HepG2 (cell line): Measurements from ENCODE around the gene BASP1. TPM values are rescaled to one million over a fixed set of nuclear protein-coding genes. Genes with fewer than 3 reads are reported as not detected.

ENCODE experiments used
- ATAC-seq: fragments of 200-7000 bp; cut with Tn5 transposase; 3 replicates; pipeline ENCODE4 v1.9.1; 2020; ENCODE audit warnings: mild to moderate bottlenecking, moderate library complexity
- BruUV-seq: library from RNA; stranded (reverse); fragments of 400-500 nt; replicated peaks from 2 replicates; lab custom pipeline; 2021; lab: Mats Ljungman, UMichigan
- CTCF ChIA-PET: fragments of 300-600 bp; formaldehyde crosslinking; extraction: SDS; loops from one replicate; lab custom pipeline; 2021; ENCODE audit warnings: low total read pairs, inconsistent platforms, low intra/inter-chr PET ratio; lab: Yijun Ruan, JAX
- POLR2A ChIA-PET: fragments of 350-600 bp; sonication (Branson Sonifier 250); formaldehyde crosslinking; loops from one replicate; lab custom pipeline; 2020; ENCODE audit warnings: antibody characterized with exemption, inconsistent platforms; lab: Yijun Ruan, JAX
- DNase-seq: peaks from one replicate; pipeline ENCODE4 v3.0.0-alpha.2; 2015; ENCODE audit warnings: low spot score
- FAIRE-seq: peaks from 3 replicates; lab custom pipeline; 2011; peaks lifted over from hg19 to GRCh38; lab: Jason Lieb, UNC
- H2AFZ ChIP-seq: one replicate; pipeline ENCODE4 v1.6.1; 2011; ENCODE audit warnings: low read length, inconsistent platforms
- H3K27ac ChIP-seq: fragments of 300-600 bp; 3 replicates; pipeline ENCODE4 v1.8.0; 2011; ENCODE audit warnings: mixed run types, mild to moderate bottlenecking, mixed read lengths, low read length, inconsistent platforms; ENCODE audit not compliant: insufficient read depth; ENCODE audit errors: extremely low read length
- H3K27me3 ChIP-seq, 2 experiments: fragments of 200-600 bp in 1 of 2; 2 replicates in 1 of 2; 3 replicates in 1 of 2; pipeline versions ENCODE4 v1.6.0 to v1.8.0; 2011; ENCODE audit warnings: low read length in 2 of 2, mild to moderate bottlenecking in 2 of 2, moderate library complexity in 2 of 2, inconsistent platforms in 1 of 2; ENCODE audit not compliant: insufficient read depth in 2 of 2, control insufficient read depth in 1 of 2
- H3K36me3 ChIP-seq, 2 experiments: fragments of 200-600 bp in 1 of 2; replicated peaks in 1 of 2; 2 replicates in 1 of 2; 3 replicates in 1 of 2; pipeline versions ENCODE4 v1.5.1 to v1.8.0; 2011; ENCODE audit warnings: low read length in 2 of 2, inconsistent platforms in 1 of 2; ENCODE audit not compliant: insufficient read depth in 2 of 2, control insufficient read depth in 1 of 2
- H3K4me1 ChIP-seq: 2 replicates; pipeline ENCODE4 v1.5.1; 2012; ENCODE audit warnings: low read length, inconsistent platforms; ENCODE audit not compliant: insufficient read depth
- H3K4me2 ChIP-seq: 2 replicates; pipeline ENCODE4 v1.6.0; 2011; ENCODE audit warnings: low read depth, low read length, inconsistent platforms
- H3K4me3 ChIP-seq, 3 experiments: fragments of 200-600 bp in 1 of 3; sonication (generic), shearing (Covaris generic) in 1 of 3; replicated peaks in 1 of 3; 2 replicates each; pipeline ENCODE4 v1.5.1; 2011 to 2016; ENCODE audit warnings: low read length in 3 of 3, inconsistent platforms in 2 of 3, low read depth in 2 of 3, mild to moderate bottlenecking in 2 of 3, control low read depth in 1 of 3, mixed read lengths in 1 of 3; ENCODE audit not compliant: insufficient read depth in 1 of 3
- H3K79me2 ChIP-seq: one replicate; pipeline ENCODE4 v1.6.1; 2011; ENCODE audit warnings: low read length, inconsistent platforms; ENCODE audit not compliant: insufficient read depth
- H3K9ac ChIP-seq: 2 replicates; pipeline ENCODE4 v1.6.0; 2011; ENCODE audit warnings: mild to moderate bottlenecking, low read depth, low read length, inconsistent platforms; ENCODE audit not compliant: insufficient read depth
- H3K9me3 ChIP-seq: 2 replicates; pipeline ENCODE4 v1.5.1; 2012; ENCODE audit warnings: mild to moderate bottlenecking, low read length
- H4K20me1 ChIP-seq: 2 replicates; pipeline ENCODE4 v1.6.0; 2011; ENCODE audit warnings: inconsistent platforms, mild to moderate bottlenecking, low read length, moderate library complexity; ENCODE audit not compliant: insufficient read depth
- ASH2L ChIP-seq: fragments of 300-600, 200-600 bp; sonication (generic); IDR thresholded peaks from 2 replicates; pipeline ENCODE4 v1.7.0; 2017; ENCODE audit warnings: low read depth, mild to moderate bottlenecking, moderate library complexity, mixed read lengths, low read length; ENCODE audit not compliant: insufficient read length
- CC2D1A ChIP-seq: sonication (generic); formaldehyde crosslinking; IDR thresholded peaks from 2 replicates; pipeline ENCODE4 v1.8.1; 2023; ENCODE audit warnings: mild to moderate bottlenecking, missing genetic modification reagents
- ETS1 ChIP-seq: sonication (generic); formaldehyde crosslinking; IDR thresholded peaks from 2 replicates; pipeline ENCODE4 v1.4.0; 2020; ENCODE audit warnings: missing genetic modification reagents
- PRMT3 ChIP-seq: sonication (generic); formaldehyde crosslinking; IDR thresholded peaks from 2 replicates; pipeline ENCODE4 v1.8.1; 2022; ENCODE audit warnings: low read depth, mild to moderate bottlenecking, moderate library complexity, missing genetic modification reagents, borderline replicate concordance
- SNAPC4 ChIP-seq: sonication (generic); formaldehyde crosslinking; IDR thresholded peaks from 2 replicates; pipeline ENCODE4 v1.4.0; 2020; ENCODE audit warnings: mild to moderate bottlenecking, missing genetic modification reagents
- TFE3 ChIP-seq: IDR thresholded peaks from 2 replicates; pipeline ENCODE4 v1.6.1; 2016
- ZFY ChIP-seq: sonication (generic); formaldehyde crosslinking; IDR thresholded peaks from 2 replicates; pipeline ENCODE4 v1.4.0; 2020; ENCODE audit warnings: missing genetic modification reagents
- ZNF460 ChIP-seq: sonication (generic); formaldehyde crosslinking; IDR thresholded peaks from 2 replicates; pipeline ENCODE4 v1.5.1; 2020; ENCODE audit warnings: missing genetic modification reagents, mild to moderate bottlenecking, borderline replicate concordance
- ZNF564 ChIP-seq: sonication (generic); formaldehyde crosslinking; IDR thresholded peaks from 2 replicates; pipeline ENCODE4 v1.8.1; 2023; ENCODE audit warnings: mild to moderate bottlenecking, missing genetic modification reagents
- ZNF609 ChIP-seq: sonication (generic); formaldehyde crosslinking; IDR thresholded peaks from 2 replicates; pipeline ENCODE4 v1.4.0; 2020; ENCODE audit warnings: mild to moderate bottlenecking, missing genetic modification reagents, borderline replicate concordance
- ZNF747 ChIP-seq: sonication (generic); formaldehyde crosslinking; IDR thresholded peaks from 2 replicates; pipeline ENCODE4 v1.8.1; 2023; ENCODE audit warnings: missing genetic modification reagents, mild to moderate bottlenecking, borderline replicate concordance
- WGBS: methylation state at CpG from one replicate; pipeline ENCODE4 v1.1.6; 2017; ENCODE audit warnings: low lambda C conversion rate; 5-methylcytosine and 5-hydroxymethylcytosine counted together
- in situ Hi-C: cut with HindIII; loops from 2 replicates; pipeline ENCODE4 v1.10.0; 2017; ENCODE audit warnings: low pct_unique_long_range_greater_than_20kb; ENCODE audit not compliant: extremely low pct_ligation_motif_present
- intact Hi-C: fragments of 100-400 bp; cut with micrococcal nuclease; formaldehyde crosslinking; loops from one replicate; pipeline ENCODE4 v1.10.0; 2022; ENCODE audit not compliant: unreplicated experiment
- polyA plus RNA-seq, 8 experiments: library from polyadenylated mRNA; depleted of rRNA in 3 of 8; stranded (reverse) in 7 of 8; unstranded in 1 of 8; fragments of >200 nt; fragmentation: Illumina TruSeq in 4 of 8; extraction: Trizol in 4 of 8; gene quantifications; 2 replicates each; pipeline versions ENCODE4 v1.2.1 to v1.2.3, GENCODE V29; 2011 to 2016; ENCODE audit warnings: low read depth in 4 of 8, missing spikeins in 1 of 8, mixed read lengths in 1 of 8; ENCODE audit not compliant: insufficient read depth in 1 of 8
- total RNA-seq, 5 experiments: library from RNA; depleted of rRNA; stranded (reverse); fragments of >200 nt; fragmentation: Illumina TruSeq; extraction: Trizol; gene quantifications; 2 replicates each; pipeline ENCODE4 v1.2.3, GENCODE V29; 2016; ENCODE audit warnings: low read depth in 1 of 5

BASP1 gene
- total and polyA plus RNA-seq, 2 of the 13 experiments (the other 11 are each of a cell fraction or from before 2014, with no cell fraction given) = 0.04 TPM; not detected in 1

GRCh38 chr5:17172791-17173190 lies 44.6 kb upstream of the BASP1 start:
- no TSS peak for BruUV-seq
- Histone ChIP-seq H3K4me2 (no peak overlapping the region), H4K20me1 (no peaks in the 10 kb centered on the region), H3K4me3 (no peak overlapping the region), H3K9ac (no peak overlapping the region), H3K9me3 (no peaks in the 10 kb centered on the region), H2AFZ (no peak overlapping the region), H3K4me1 (peaks cover 22% of the 10 kb centered on the region), H3K36me3 (no peaks in the 10 kb centered on the region), H3K27ac (no peak overlapping the region), H3K27me3 (no peaks in the 10 kb centered on the region), H3K79me2 (no peaks in the 10 kb centered on the region)
- ChIA-PET POLR2A (no interaction called here), CTCF (no interaction called here)
- no peak for ATAC-seq
- no peak for DNase-seq
- in situ Hi-C loops = no loop called here
- no peak for FAIRE-seq
- intact Hi-C loops = no loop called here
- WGBS = 58% methylated on average over 3 of the region's 3 CpGs
- TF ChIP-seq ZNF747 = no peak
- TF ChIP-seq ETS1 (CRISPR knock-in tag) = no peak
- no peak for TF ChIP-seq SNAPC4 (CRISPR knock-in tag)
- no peak for TF ChIP-seq TFE3 (CRISPR knock-in tag)
- no peak for TF ChIP-seq ZNF609 (CRISPR knock-in tag)
- no peak for TF ChIP-seq ASH2L
- no peak for TF ChIP-seq CC2D1A (CRISPR knock-in tag)
- no peak for TF ChIP-seq ZNF460 (CRISPR knock-in tag)
- no peak for TF ChIP-seq ZFY (CRISPR knock-in tag)
- TF ChIP-seq ZNF564 = no peak
- TF ChIP-seq PRMT3 (CRISPR knock-in tag) = no peak
